H9 (cell line): ENCODE data around the gene DDX59. TPM values are rescaled to one million over a fixed set of nuclear protein-coding genes. Genes with fewer than 3 reads are reported as not detected.

ENCODE experiments used
- DNase-seq: peaks from one replicate; pipeline ENCODE4 v3.0.0-alpha.2; 2017
- H2AFZ ChIP-seq: one replicate; pipeline ENCODE4 v1.6.1; 2013; ENCODE audit warnings: mild to moderate bottlenecking, low read length, control low read depth, moderate library complexity
- H2AK5ac ChIP-seq: 2 replicates; pipeline ENCODE4 v1.6.1; 2013; ENCODE audit warnings: low read length, control low read depth, mixed read lengths; ENCODE audit not compliant: insufficient read length
- H2BK120ac ChIP-seq: one replicate; pipeline ENCODE4 v1.6.1; 2013; ENCODE audit warnings: low read depth, mild to moderate bottlenecking, low read length, control low read depth, inconsistent platforms; ENCODE audit not compliant: poor library complexity, severe bottlenecking
- H2BK12ac ChIP-seq: 2 replicates; pipeline ENCODE4 v1.6.1; 2013; ENCODE audit warnings: low read length, control low read depth, mixed read lengths, low read depth; ENCODE audit not compliant: insufficient read length
- H2BK15ac ChIP-seq: 2 replicates; pipeline ENCODE4 v1.6.1; 2013; ENCODE audit warnings: low read depth, low read length, control low read depth
- H2BK20ac ChIP-seq: one replicate; pipeline ENCODE4 v1.6.1; 2013; ENCODE audit warnings: low read depth, mild to moderate bottlenecking, low read length, control low read depth, inconsistent platforms; ENCODE audit not compliant: poor library complexity, severe bottlenecking
- H2BK5ac ChIP-seq: 2 replicates; pipeline ENCODE4 v1.6.1; 2013; ENCODE audit warnings: low read length, control low read depth, mixed read lengths; ENCODE audit not compliant: insufficient read length
- H3K14ac ChIP-seq: 2 replicates; pipeline ENCODE4 v1.6.1; 2013; ENCODE audit warnings: low read length, control low read depth; ENCODE audit not compliant: insufficient read depth
- H3K18ac ChIP-seq: 2 replicates; pipeline ENCODE4 v1.6.1; 2013; ENCODE audit warnings: low read depth, mild to moderate bottlenecking, mixed read lengths, low read length, control low read depth; ENCODE audit not compliant: insufficient read length
- H3K23ac ChIP-seq: 2 replicates; pipeline ENCODE4 v1.6.1; 2013; ENCODE audit warnings: low read length, control low read depth, mixed read lengths, low read depth; ENCODE audit not compliant: insufficient read length
- H3K23me2 ChIP-seq: 2 replicates; pipeline ENCODE4 v1.6.1; 2013; ENCODE audit warnings: low read depth, mild to moderate bottlenecking, mixed read lengths, low read length, control low read depth; ENCODE audit not compliant: insufficient read length, poor library complexity, severe bottlenecking
- H3K27ac ChIP-seq: 2 replicates; pipeline ENCODE4 v1.5.1; 2013; ENCODE audit warnings: low read length, control low read depth, mixed read lengths, low read depth; ENCODE audit not compliant: insufficient read length
- H3K27me3 ChIP-seq: 2 replicates; pipeline ENCODE4 v1.6.1; 2013; ENCODE audit warnings: low read length, control low read depth, inconsistent platforms; ENCODE audit not compliant: insufficient read depth
- H3K4ac ChIP-seq: 2 replicates; pipeline ENCODE4 v1.6.1; 2013; ENCODE audit warnings: low read depth, mild to moderate bottlenecking, control low read depth, inconsistent platforms, low read length, moderate library complexity
- H3K4me1 ChIP-seq: 2 replicates; pipeline ENCODE4 v1.6.1; 2013; ENCODE audit warnings: low read length, control low read depth, inconsistent platforms; ENCODE audit not compliant: insufficient read depth
- H3K4me2 ChIP-seq: 2 replicates; pipeline ENCODE4 v1.6.1; 2013; ENCODE audit warnings: low read length, control low read depth, mixed read lengths; ENCODE audit not compliant: insufficient read length, insufficient read depth
- H3K56ac ChIP-seq: 2 replicates; pipeline ENCODE4 v1.6.1; 2013; ENCODE audit warnings: low read depth, mild to moderate bottlenecking, mixed read lengths, low read length, control low read depth; ENCODE audit not compliant: insufficient read length
- H3K79me1 ChIP-seq: 2 replicates; pipeline ENCODE4 v1.6.1; 2013; ENCODE audit warnings: low read depth, mild to moderate bottlenecking, moderate library complexity, low read length, control low read depth, inconsistent platforms; ENCODE audit not compliant: insufficient read depth, poor library complexity, severe bottlenecking
- H3K79me2 ChIP-seq: 2 replicates; pipeline ENCODE4 v1.6.1; 2013; ENCODE audit warnings: low read length, control low read depth, inconsistent platforms; ENCODE audit not compliant: insufficient read depth
- H3K9ac ChIP-seq: 2 replicates; pipeline ENCODE4 v1.6.1; 2013; ENCODE audit warnings: low read length, control low read depth, mixed read lengths; ENCODE audit not compliant: insufficient read length; ENCODE audit errors: extremely low read depth
- H3K9me3 ChIP-seq: one replicate; pipeline ENCODE4 v1.6.1; 2013; ENCODE audit warnings: low read depth, low read length, inconsistent platforms; ENCODE audit not compliant: control insufficient read depth
- H3T11ph ChIP-seq: one replicate; pipeline ENCODE4 v1.6.1; 2013; ENCODE audit warnings: mild to moderate bottlenecking, low read length, control low read depth, inconsistent platforms
- H4K20me1 ChIP-seq: one replicate; pipeline ENCODE4 v1.6.1; 2013; ENCODE audit not compliant: control insufficient read depth, insufficient read length, insufficient read depth
- H4K5ac ChIP-seq: 2 replicates; pipeline ENCODE4 v1.6.1; 2013; ENCODE audit warnings: low read depth, mild to moderate bottlenecking, mixed read lengths, low read length, control low read depth; ENCODE audit not compliant: insufficient read length
- H4K8ac ChIP-seq: replicated peaks from 2 replicates; pipeline ENCODE4 v1.6.1; 2013; ENCODE audit warnings: low read length, control low read depth, mixed read lengths, low read depth; ENCODE audit not compliant: insufficient read length
- H4K91ac ChIP-seq: 2 replicates; pipeline ENCODE4 v1.6.1; 2013; ENCODE audit warnings: low read depth, mild to moderate bottlenecking, moderate library complexity, mixed read lengths, low read length, control low read depth; ENCODE audit not compliant: insufficient read length
- H3K27ac Mint-ChIP-seq, 3 experiments: 2 replicates in 2 of 3; 3 replicates in 1 of 3; pipeline ENCODE4 v1.8.0; 2020 to 2021; ENCODE audit warnings: mixed read lengths in 3 of 3, mild to moderate bottlenecking in 1 of 3, moderate library complexity in 1 of 3
- H3K27me3 Mint-ChIP-seq: 2 replicates; pipeline ENCODE4 v1.8.0; 2021; ENCODE audit warnings: low read depth, mild to moderate bottlenecking, moderate library complexity, mixed read lengths
- H3K36me3 Mint-ChIP-seq, 3 experiments: 2 replicates in 2 of 3; 3 replicates in 1 of 3; pipeline ENCODE4 v1.8.0; 2020 to 2021; ENCODE audit warnings: low read depth in 3 of 3, mixed read lengths in 3 of 3; ENCODE audit not compliant: insufficient read depth in 1 of 3
- H3K4me1 Mint-ChIP-seq, 2 experiments: 2 replicates each; pipeline ENCODE4 v1.8.0; 2020; ENCODE audit warnings: mixed read lengths in 2 of 2
- H3K4me3 Mint-ChIP-seq, 2 experiments: 2 replicates in 1 of 2; 3 replicates in 1 of 2; pipeline ENCODE4 v1.8.0; 2020 to 2021; ENCODE audit warnings: mild to moderate bottlenecking in 2 of 2, mixed read lengths in 2 of 2, moderate library complexity in 1 of 2
- H3K9me3 Mint-ChIP-seq, 2 experiments: 2 replicates in 1 of 2; 3 replicates in 1 of 2; pipeline ENCODE4 v1.8.0; 2020; ENCODE audit warnings: mild to moderate bottlenecking in 2 of 2, mixed read lengths in 2 of 2, moderate library complexity in 1 of 2
- CTCF ChIP-seq: fragments of 200-600 bp; sonication (generic); conservative IDR thresholded peaks from 3 replicates; pipeline ENCODE4 v1.8.0; 2021; ENCODE audit warnings: antibody characterized with exemption, mild to moderate bottlenecking
- WGBS: extraction: QIAGEN DNeasy Blood & Tissue Kit; methylation state at CpG from one replicate; pipeline ENCODE4 v1.1.7; 2013; ENCODE audit warnings: missing lambda C conversion rate, low lambda C conversion rate, mixed read lengths; ENCODE audit not compliant: insufficient read length; ENCODE audit errors: extremely low coverage; 5-methylcytosine and 5-hydroxymethylcytosine counted together
- total RNA-seq: library from RNA; stranded (reverse); gene quantifications from 2 replicates; pipeline ENCODE4 v1.2.1, GENCODE V29; 2021

The DDX59 gene
- total RNA-seq, 1 experiment from 2014 or later = 14.0 TPM

GRCh38 chr1:200692316-200692715, 22.6 kb upstream of the DDX59 start:
- Histone ChIP-seq H3K18ac (no peak overlapping the region), H3K4me2 (no peak overlapping the region), H3K4ac (no peak overlapping the region), H2BK12ac (no peak overlapping the region), H3K79me1 (no peaks in the 10 kb centered on the region), H2BK5ac (no peak overlapping the region), H3K9me3 (no peaks in the 10 kb centered on the region), H3K79me2 (no peaks in the 10 kb centered on the region), H4K20me1 (no peaks in the 10 kb centered on the region), H3K56ac (no peak overlapping the region), H3T11ph (no peak overlapping the region), H4K5ac (no peak overlapping the region), H2BK15ac (no peak overlapping the region), H2BK120ac (no peak overlapping the region), H2AFZ (no peak overlapping the region), H2AK5ac (no peak overlapping the region), H3K14ac (no peak overlapping the region), H3K27me3 (no peaks in the 10 kb centered on the region), H3K23ac (no peak overlapping the region), H2BK20ac (no peak overlapping the region), H3K23me2 (no peaks in the 10 kb centered on the region), H3K4me1 (no peaks in the 10 kb centered on the region), H3K9ac (no peak overlapping the region), H4K8ac (no peak overlapping the region), H4K91ac (no peak overlapping the region), H3K27ac (no peak overlapping the region)
- Mint-ChIP-seq H3K4me1 (peaks cover 4 to 8% of the 10 kb centered on the region in 2 experiments), H3K9me3 (no peaks in the 10 kb centered on the region), H3K4me3 (no peak overlapping the region), H3K27ac (no peak overlapping the region), H3K36me3 (no peaks in the 10 kb centered on the region; a peak in 1 of 7 replicates), H3K27me3 (no peaks in the 10 kb centered on the region)
- no peak for TF ChIP-seq CTCF
- no CpG with 5 or more reads among the region's 1 CpG for WGBS
- no peak for DNase-seq
